Fibroblast of lung (primary cell): ENCODE data around the gene NEK6. TPM values are rescaled to one million over a fixed set of nuclear protein-coding genes. Genes with fewer than 3 reads are reported as not detected.

Experiments used
- DNase-seq, 2 donors: peaks; one replicate each; pipeline versions ENCODE4 v3.0.0 to v3.0.0-alpha.2; 2010; ENCODE audit warnings: low read depth in 2 of 2
- H2AFZ ChIP-seq: 2 replicates; pipeline ENCODE4 v1.5.1; 2012; ENCODE audit warnings: low read length, control low read depth, inconsistent platforms
- H3K27ac ChIP-seq: 2 replicates; pipeline ENCODE4 v1.5.1; 2011; ENCODE audit warnings: low read length, control low read depth; ENCODE audit not compliant: insufficient read depth
- H3K27me3 ChIP-seq: 2 replicates; pipeline ENCODE4 v1.5.1; 2011; ENCODE audit warnings: mild to moderate bottlenecking, low read length; ENCODE audit not compliant: control insufficient read depth, insufficient read depth
- H3K36me3 ChIP-seq: 2 replicates; pipeline ENCODE4 v1.5.1; 2011; ENCODE audit warnings: low read length; ENCODE audit not compliant: control insufficient read depth, insufficient read depth
- H3K4me1 ChIP-seq: 2 replicates; pipeline ENCODE4 v1.5.1; 2011; ENCODE audit warnings: low read length; ENCODE audit not compliant: control insufficient read depth, insufficient read depth; ENCODE audit errors: extremely low read depth
- H3K4me2 ChIP-seq: 2 replicates; pipeline ENCODE4 v1.5.1; 2011; ENCODE audit warnings: low read length, control low read depth; ENCODE audit not compliant: insufficient read depth; ENCODE audit errors: extremely low read depth
- H3K4me3 ChIP-seq, 4 experiments: fragments of 200-600 bp in 1 of 4; sonication (generic) in 1 of 4; replicated peaks in 1 of 4; 2 replicates each; pipeline ENCODE4 v1.5.1; 2011 to 2016; ENCODE audit warnings: low read length in 4 of 4, low read depth in 3 of 4, mild to moderate bottlenecking in 3 of 4, control low read depth in 2 of 4, inconsistent platforms in 1 of 4, mixed read lengths in 1 of 4; ENCODE audit not compliant: insufficient read depth in 1 of 4; ENCODE audit errors: control extremely low read depth in 1 of 4
- H3K79me2 ChIP-seq: 2 replicates; pipeline ENCODE4 v1.5.1; 2012; ENCODE audit warnings: mild to moderate bottlenecking, low read length, inconsistent platforms; ENCODE audit not compliant: control insufficient read depth, insufficient read depth
- H3K9ac ChIP-seq: 2 replicates; pipeline ENCODE4 v1.5.1; 2011; ENCODE audit warnings: mild to moderate bottlenecking, low read length, control low read depth; ENCODE audit not compliant: insufficient read depth
- H3K9me3 ChIP-seq: 2 replicates; pipeline ENCODE4 v1.5.1; 2012; ENCODE audit warnings: low read depth, low read length; ENCODE audit not compliant: control insufficient read depth, insufficient read depth
- H4K20me1 ChIP-seq: 2 replicates; pipeline ENCODE4 v1.5.1; 2011; ENCODE audit warnings: low read length; ENCODE audit not compliant: control insufficient read depth, insufficient read depth; ENCODE audit errors: extremely low read depth
- CTCF ChIP-seq, 2 donors: IDR thresholded peaks in 1 of 2; conservative IDR thresholded peaks in 1 of 2; 1 replicate in 1 of 2; 2 replicates in 1 of 2; pipeline ENCODE4 v1.5.1; 2011 to 2012; ENCODE audit warnings: low read length in 2 of 2, control low read depth in 1 of 2, inconsistent platforms in 1 of 2, low read depth in 1 of 2, mild to moderate bottlenecking in 1 of 2
- EZH2 ChIP-seq: IDR thresholded peaks from 2 replicates; pipeline ENCODE4 v1.5.1; 2012; ENCODE audit warnings: low read length, control low read depth, mild to moderate bottlenecking; ENCODE audit errors: missing control alignments
- polyA plus RNA-seq, 2 donors: library from polyadenylated mRNA; depleted of rRNA in 1 of 2; stranded (reverse) in 1 of 2; unstranded in 1 of 2; fragments of >200 nt; gene quantifications; 2 replicates each; pipeline ENCODE4 v1.2.1, GENCODE V29; 2011 to 2012; ENCODE audit warnings: missing spikeins in 1 of 2
- total RNA-seq: library from RNA; depleted of rRNA; stranded (reverse); fragments of >200 nt; gene quantifications from 2 replicates; pipeline ENCODE4 v1.2.1, GENCODE V29; 2014

Gene NEK6
- total and polyA plus RNA-seq, 2 donors (not counting 1 experiment from before 2014, with no cell fraction given): 71.2 to 71.4 TPM

- Histone ChIP-seq H3K4me2 (no peak overlapping the region), H3K36me3 (no peaks in the 10 kb centered on the region), H3K79me2 (no peaks in the 10 kb centered on the region), H3K4me1 (no peaks in the 10 kb centered on the region), H2AFZ (no peak overlapping the region), H3K4me3 (no peak overlapping the region), H4K20me1 (no peaks in the 10 kb centered on the region), H3K27me3 (no peaks in the 10 kb centered on the region), H3K27ac (no peak overlapping the region), H3K9me3 (no peaks in the 10 kb centered on the region), H3K9ac (no peak overlapping the region)
- DNase-seq: no peak
- TF ChIP-seq CTCF (conservative IDR thresholded peaks at IDR 0.05 in 1 of 2, IDR thresholded peaks at IDR 0.05 in 1 of 2; ENCODE audit: low read depth in 1 of 2, low read length in 2 of 2) (no peak), EZH2 (no peak)
These were observed 26.5 kb upstream of the NEK6 start for GRCh38 chr9:124231095-124231737.

GRCh38 chr9:124238546-124239140, 19.1 kb upstream of the NEK6 start:
- H3K9ac ChIP-seq: no peak overlapping the region
- H3K27ac ChIP-seq: no peak overlapping the region
- DNase-seq: no peak

More at GRCh38 chr9:124238546-124239140, 19.1 kb upstream of the NEK6 start:
- Histone ChIP-seq H3K9me3 (no peaks in the 10 kb centered on the region), H3K4me3 (no peak overlapping the region), H2AFZ (no peak overlapping the region), H3K4me1 (no peaks in the 10 kb centered on the region), H4K20me1 (no peaks in the 10 kb centered on the region), H3K79me2 (no peaks in the 10 kb centered on the region), H3K4me2 (no peak overlapping the region), H3K36me3 (no peaks in the 10 kb centered on the region), H3K27me3 (no peaks in the 10 kb centered on the region)
- no peak for TF ChIP-seq CTCF (conservative IDR thresholded peaks at IDR 0.05 in 1 of 2, IDR thresholded peaks at IDR 0.05 in 1 of 2; ENCODE audit: low read depth in 1 of 2, low read length in 2 of 2)
- TF ChIP-seq EZH2: no peak
